ENCODE measurements around the gene XYLT2. TPM values are rescaled to one million over a fixed set of nuclear protein-coding genes. Genes with fewer than 3 reads are reported as not detected.

The XYLT2 gene
- total RNA-seq, 1 experiment from 2014 or later, result 26.4 TPM

DNA sequence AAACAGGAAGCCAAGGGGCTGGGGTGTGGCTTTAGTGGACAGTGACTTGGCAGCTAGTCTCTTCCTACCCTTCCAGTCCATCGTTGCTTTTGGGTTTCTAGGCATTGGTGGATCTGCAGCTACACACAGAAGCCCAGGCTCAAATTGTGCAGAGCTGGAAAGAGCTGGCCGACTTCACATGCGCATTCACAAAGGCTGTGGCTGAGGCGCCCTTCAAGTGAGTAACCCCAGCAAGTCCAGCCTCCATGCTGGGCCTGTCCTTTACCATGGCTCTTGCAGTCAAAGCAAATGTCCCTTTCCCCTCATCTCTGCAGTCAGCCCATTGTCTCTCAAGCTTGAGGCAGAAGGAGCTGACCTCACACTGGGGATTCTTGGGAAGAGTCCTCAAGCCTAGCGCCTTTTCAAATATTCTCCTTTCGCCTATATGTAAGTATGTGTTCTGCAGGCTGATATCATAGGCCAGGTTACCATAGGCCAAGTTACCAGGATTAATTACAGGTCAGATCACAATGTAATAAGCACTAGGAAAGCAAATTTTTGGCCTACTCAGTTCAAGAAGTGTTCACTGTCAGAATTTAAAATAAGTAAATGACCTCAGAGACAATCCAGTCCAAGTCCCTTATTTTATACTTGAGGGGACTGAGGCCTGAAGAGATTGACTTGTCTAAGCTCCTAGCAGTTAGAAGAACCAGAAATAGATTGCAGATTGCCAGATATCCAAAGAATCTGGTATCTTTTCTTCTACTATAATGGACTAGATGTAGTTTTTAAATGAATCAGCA, 33.6 kb downstream of the XYLT2 start:
- no CpG with 5 or more reads among the region's 6 CpGs for WGBS (ENCODE audit: extremely low coverage, insufficient read length, low lambda C conversion rate)
- Histone ChIP-seq H2AK5ac (ENCODE audit: insufficient read length, low read length) (no peak overlapping the region), H3K79me1 (ENCODE audit: insufficient read depth, low read depth, low read length, poor library complexity, severe bottlenecking) (no peaks in the 10 kb centered on the region), H3K23me2 (ENCODE audit: insufficient read length, low read depth, low read length, poor library complexity, severe bottlenecking) (no peaks in the 10 kb centered on the region), H2AFZ (ENCODE audit: low read length) (no peak overlapping the region), H4K5ac (ENCODE audit: insufficient read length, low read depth, low read length) (no peak overlapping the region), H4K20me1 (ENCODE audit: control insufficient read depth, insufficient read depth, insufficient read length) (no peaks in the 10 kb centered on the region), H3K79me2 (ENCODE audit: insufficient read depth, low read length) (no peaks in the 10 kb centered on the region), H3K27me3 (ENCODE audit: insufficient read depth, low read length) (no peaks in the 10 kb centered on the region), H3K4me2 (ENCODE audit: insufficient read depth, insufficient read length, low read length) (no peak overlapping the region), H3K4me1 (ENCODE audit: insufficient read depth, low read length) (no peaks in the 10 kb centered on the region), H2BK5ac (ENCODE audit: insufficient read length, low read length) (no peak overlapping the region), H2BK120ac (ENCODE audit: low read depth, low read length, poor library complexity, severe bottlenecking) (no peak overlapping the region), H3K56ac (ENCODE audit: insufficient read length, low read depth, low read length) (no peak overlapping the region), H3K14ac (ENCODE audit: insufficient read depth, low read length) (no peak overlapping the region), H4K8ac (replicated peaks; ENCODE audit: insufficient read length, low read depth, low read length) (no peak overlapping the region), H3K4ac (ENCODE audit: low read depth, low read length) (no peak overlapping the region), H2BK12ac (ENCODE audit: insufficient read length, low read depth, low read length) (no peak overlapping the region), H3K18ac (ENCODE audit: insufficient read length, low read depth, low read length) (no peak overlapping the region), H3T11ph (ENCODE audit: low read length) (no peak overlapping the region), H4K91ac (ENCODE audit: insufficient read length, low read depth, low read length) (no peak overlapping the region), H3K9me3 (ENCODE audit: control insufficient read depth, low read depth, low read length) (no peaks in the 10 kb centered on the region), H2BK20ac (ENCODE audit: low read depth, low read length, poor library complexity, severe bottlenecking) (no peak overlapping the region), H3K23ac (ENCODE audit: insufficient read length, low read depth, low read length) (no peak overlapping the region), H2BK15ac (ENCODE audit: low read depth, low read length) (no peak overlapping the region), H3K9ac (ENCODE audit: extremely low read depth, insufficient read length, low read length) (no peak overlapping the region), H3K27ac (ENCODE audit: insufficient read length, low read depth, low read length) (no peak overlapping the region)
- Mint-ChIP-seq H3K27me3 (ENCODE audit: low read depth) (no peaks in the 10 kb centered on the region), H3K9me3 (no peaks in the 10 kb centered on the region), H3K36me3 (ENCODE audit: insufficient read depth in 1 of 3, low read depth in 3 of 3) (peaks cover 19 to 70% (median 70%) of the 10 kb centered on the region in 3 experiments; a peak in 6 of 7 replicates), H3K27ac (no peak overlapping the region), H3K4me3 (no peak overlapping the region), H3K4me1 (no peaks in the 10 kb centered on the region)
- no peak for DNase-seq
- TF ChIP-seq, protein P1, sequence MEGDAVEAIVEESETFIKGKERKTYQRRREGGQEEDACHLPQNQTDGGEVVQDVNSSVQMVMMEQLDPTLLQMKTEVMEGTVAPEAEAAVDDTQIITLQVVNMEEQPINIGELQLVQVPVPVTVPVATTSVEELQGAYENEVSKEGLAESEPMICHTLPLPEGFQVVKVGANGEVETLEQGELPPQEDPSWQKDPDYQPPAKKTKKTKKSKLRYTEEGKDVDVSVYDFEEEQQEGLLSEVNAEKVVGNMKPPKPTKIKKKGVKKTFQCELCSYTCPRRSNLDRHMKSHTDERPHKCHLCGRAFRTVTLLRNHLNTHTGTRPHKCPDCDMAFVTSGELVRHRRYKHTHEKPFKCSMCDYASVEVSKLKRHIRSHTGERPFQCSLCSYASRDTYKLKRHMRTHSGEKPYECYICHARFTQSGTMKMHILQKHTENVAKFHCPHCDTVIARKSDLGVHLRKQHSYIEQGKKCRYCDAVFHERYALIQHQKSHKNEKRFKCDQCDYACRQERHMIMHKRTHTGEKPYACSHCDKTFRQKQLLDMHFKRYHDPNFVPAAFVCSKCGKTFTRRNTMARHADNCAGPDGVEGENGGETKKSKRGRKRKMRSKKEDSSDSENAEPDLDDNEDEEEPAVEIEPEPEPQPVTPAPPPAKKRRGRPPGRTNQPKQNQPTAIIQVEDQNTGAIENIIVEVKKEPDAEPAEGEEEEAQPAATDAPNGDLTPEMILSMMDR (conservative IDR thresholded peaks at IDR 0.05), result no peak
